Measurements from ENCODE around the gene RPS6KA6.

RPS6KA6 gene

GRCh38 chrX:84216881-84217280, 28.9 kb upstream of the RPS6KA6 start:
- Histone ChIP-seq H3K36me3 (ENCODE audit: control insufficient read depth in 2 of 2, insufficient read depth in 1 of 2, low read length in 2 of 2) (no peaks in the 10 kb centered on the region), H3K9me3 (ENCODE audit: control insufficient read depth, insufficient read depth, low read depth, low read length) (no peaks in the 10 kb centered on the region), H3K4me1 (ENCODE audit: control insufficient read depth, insufficient read depth, low read length) (no peaks in the 10 kb centered on the region), H3K4me3 (ENCODE audit: low read depth, low read length) (no peak overlapping the region), H3K27ac (ENCODE audit: extremely low read depth, low read depth, low read length) (no peak overlapping the region)
- ChIA-PET POLR2A (no interaction called here), CTCF (interaction anchor here (0.6 kb wide), 1 partner anchor 12 kb away, joined by 3 read pairs; no protein-coding TSS in a partner anchor)
- no peak for TF ChIP-seq ZNF18 (tag by site-specific recombination; IDR thresholded peaks at IDR 0.05)
- no peak for TF ChIP-seq ZFP69B (tag by site-specific recombination; IDR thresholded peaks at IDR 0.05)
- TF ChIP-seq SCRT2 (tag by site-specific recombination; IDR thresholded peaks at IDR 0.05) = no peak
- no peak for TF ChIP-seq ZNF335 (tag by site-specific recombination; conservative IDR thresholded peaks at IDR 0.05)
- no peak for TF ChIP-seq ZNF629 (tag by site-specific recombination; IDR thresholded peaks at IDR 0.05)
- no peak for TF ChIP-seq ZBTB1 (tag by site-specific recombination; IDR thresholded peaks at IDR 0.05)
- no peak for TF ChIP-seq ZNF529 (tag by site-specific recombination; IDR thresholded peaks at IDR 0.05; ENCODE audit: insufficient replicate concordance)
- TF ChIP-seq ZNF112 (tag by site-specific recombination; IDR thresholded peaks at IDR 0.05) = no peak
- TF ChIP-seq ZNF2 (tag by site-specific recombination; IDR thresholded peaks at IDR 0.05) = no peak
- TF ChIP-seq ZNF324 (tag by site-specific recombination; IDR thresholded peaks at IDR 0.05) = no peak
- no peak for TF ChIP-seq ZNF10 (tag by site-specific recombination; IDR thresholded peaks at IDR 0.05)
- TF ChIP-seq ZNF501 (tag by site-specific recombination; IDR thresholded peaks at IDR 0.05) = no peak
- TF ChIP-seq ZNF133 (tag by site-specific recombination; IDR thresholded peaks at IDR 0.05) = no peak

DNA sequence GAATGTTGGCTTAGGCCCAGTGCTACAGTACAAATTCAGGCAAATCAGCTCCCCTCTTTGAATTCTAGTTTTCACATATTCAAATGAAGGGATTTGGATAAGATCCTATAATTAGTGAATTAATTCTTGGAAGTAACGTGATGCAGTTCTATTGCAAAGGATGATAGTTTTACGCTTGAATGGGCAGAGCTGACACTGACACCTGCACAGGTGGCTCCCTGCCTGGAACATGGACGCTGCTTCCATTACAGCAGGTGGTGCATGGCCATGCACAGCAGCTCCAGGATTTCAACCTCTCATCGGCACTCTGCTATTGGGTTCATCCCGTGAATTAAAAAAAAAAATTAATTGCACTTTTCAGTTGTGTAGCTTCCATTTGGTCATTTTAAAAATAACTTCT, 28.4 kb upstream of the RPS6KA6 start:
- no peaks in the 10 kb centered on the region for H3K4me1 ChIP-seq (ENCODE audit: control insufficient read depth, insufficient read depth, low read length)
- no peaks in the 10 kb centered on the region for H3K36me3 ChIP-seq (ENCODE audit: control insufficient read depth in 2 of 2, insufficient read depth in 1 of 2, low read length in 2 of 2)
- POLR2A ChIA-PET = no interaction called here
- CTCF ChIA-PET = interaction anchor here (0.6 kb wide), 1 partner anchor 13 kb away, joined by 3 read pairs; no protein-coding TSS in a partner anchor
- TF ChIP-seq ZSCAN23 (tag by site-specific recombination; IDR thresholded peaks at IDR 0.05) = no peak
- TF ChIP-seq ZNF311 (tag by site-specific recombination; IDR thresholded peaks at IDR 0.05; ENCODE audit: borderline replicate concordance) = no peak
- no peak for TF ChIP-seq ZNF121 (tag by site-specific recombination; IDR thresholded peaks at IDR 0.05)
- no peak for TF ChIP-seq IKZF3 (tag by site-specific recombination; IDR thresholded peaks at IDR 0.05)
- TF ChIP-seq ZSCAN18 (tag by site-specific recombination; IDR thresholded peaks at IDR 0.05) = no peak
- no peak overlapping the region for H3K27ac ChIP-seq (ENCODE audit: extremely low read depth, low read depth, low read length)
- no peak overlapping the region for H3K4me3 ChIP-seq (ENCODE audit: low read depth, low read length)
- H3K9me3 ChIP-seq (ENCODE audit: control insufficient read depth, insufficient read depth, low read depth, low read length) = no peaks in the 10 kb centered on the region

DNA sequence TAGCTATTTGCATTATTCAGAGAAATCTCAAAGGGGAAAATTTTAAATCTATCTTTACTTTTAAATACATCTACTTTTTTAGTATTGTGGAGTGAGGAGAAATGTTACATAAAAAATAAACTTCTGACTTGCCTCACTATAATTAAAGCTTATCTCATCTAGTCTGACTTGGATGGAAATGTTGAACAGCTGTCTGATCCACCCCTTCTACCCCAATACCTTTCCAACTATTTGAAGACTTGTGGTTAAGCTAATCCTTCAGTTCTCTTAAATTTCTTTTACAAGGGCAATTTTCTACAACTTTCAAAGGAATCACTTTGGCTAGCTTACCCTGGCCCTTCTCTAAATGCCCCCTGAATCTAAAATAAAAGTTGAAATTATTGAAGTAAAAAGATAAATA, 17.3 kb upstream of the RPS6KA6 start:
- Histone ChIP-seq H3K27ac (ENCODE audit: extremely low read depth, low read depth, low read length) (no peak overlapping the region), H3K36me3 (ENCODE audit: control insufficient read depth in 2 of 2, insufficient read depth in 1 of 2, low read length in 2 of 2) (no peaks in the 10 kb centered on the region; a peak in 1 of 3 replicates), H3K4me1 (ENCODE audit: control insufficient read depth, insufficient read depth, low read length) (no peaks in the 10 kb centered on the region), H3K9me3 (ENCODE audit: control insufficient read depth, insufficient read depth, low read depth, low read length) (no peaks in the 10 kb centered on the region; the same call in 1 of the 2 replicates), H3K4me3 (ENCODE audit: low read depth, low read length) (no peak overlapping the region)
- ChIA-PET POLR2A (no interaction called here), CTCF (interaction anchor here (0.6 to 0.7 kb wide), 2 partner anchors 419 to 904 kb away, joined by 3 read pairs; no protein-coding TSS in a partner anchor)
- TF ChIP-seq ZNF404 (tag by site-specific recombination; IDR thresholded peaks at IDR 0.05) = no peak
- TF ChIP-seq TCF7L2 (IDR thresholded peaks at IDR 0.05; ENCODE audit: borderline replicate concordance, low read depth, low read length) = peak; percentile 13; the same call in 1 of the 2 replicates

Measured in HEK293 (cell line).